Measurements from ENCODE around the gene TK2.

DNA sequence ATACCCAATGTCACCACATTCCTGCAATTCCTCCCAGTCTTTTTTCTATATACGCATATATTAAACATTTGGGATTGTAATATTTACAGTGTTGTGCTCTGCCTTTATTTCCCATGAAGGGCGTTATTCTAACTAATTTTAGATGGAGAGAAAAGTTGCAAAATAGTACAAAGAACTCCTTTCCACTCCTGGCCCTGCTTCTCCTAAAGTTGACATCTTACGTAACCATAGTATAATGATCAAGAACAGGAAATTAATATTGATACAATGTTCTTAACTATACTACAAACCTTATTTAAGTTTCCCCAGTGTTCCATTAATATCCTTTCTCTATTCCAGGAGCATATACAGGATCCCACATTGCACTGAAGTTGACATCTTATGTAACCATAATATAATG is 46.3 kb downstream of the TK2 start:
- no peak for TF ChIP-seq TAF1 (IDR thresholded peaks at IDR 0.05; ENCODE audit: low read depth)
- no peak for TF ChIP-seq FOXM1 (IDR thresholded peaks at IDR 0.05; ENCODE audit: borderline replicate concordance, low read depth)
- no peak for TF ChIP-seq YY1 (IDR thresholded peaks at IDR 0.05; ENCODE audit: low read depth)
- no peak for TF ChIP-seq REST (IDR thresholded peaks at IDR 0.05; ENCODE audit: low read depth)
- no peak for TF ChIP-seq RAD21 (IDR thresholded peaks at IDR 0.05; ENCODE audit: low read depth)
- no peak for TF ChIP-seq MAX (IDR thresholded peaks at IDR 0.05)
- TF ChIP-seq, protein P1, sequence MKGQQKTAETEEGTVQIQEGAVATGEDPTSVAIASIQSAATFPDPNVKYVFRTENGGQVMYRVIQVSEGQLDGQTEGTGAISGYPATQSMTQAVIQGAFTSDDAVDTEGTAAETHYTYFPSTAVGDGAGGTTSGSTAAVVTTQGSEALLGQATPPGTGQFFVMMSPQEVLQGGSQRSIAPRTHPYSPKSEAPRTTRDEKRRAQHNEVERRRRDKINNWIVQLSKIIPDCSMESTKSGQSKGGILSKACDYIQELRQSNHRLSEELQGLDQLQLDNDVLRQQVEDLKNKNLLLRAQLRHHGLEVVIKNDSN (IDR thresholded peaks at IDR 0.05) = no peak
- TF ChIP-seq EP300 (IDR thresholded peaks at IDR 0.05; ENCODE audit: borderline replicate concordance) = no peak
- no peak for TF ChIP-seq EGR1 (IDR thresholded peaks at IDR 0.05)
- no peak for TF ChIP-seq CREB1 (IDR thresholded peaks at IDR 0.05; ENCODE audit: low read depth)
- TF ChIP-seq ZBTB7A (IDR thresholded peaks at IDR 0.05; ENCODE audit: low read depth) = no peak
- no peak for TF ChIP-seq CEBPB (IDR thresholded peaks at IDR 0.05)

Measured in Ishikawa (cell line).